ENCODE results near the gene TENM4. TPM values are rescaled to one million over a fixed set of nuclear protein-coding genes. Genes with fewer than 3 reads are reported as not detected.

Gene TENM4
- total RNA-seq, 1 donor from 2014 or later: 5.1 TPM

DNA sequence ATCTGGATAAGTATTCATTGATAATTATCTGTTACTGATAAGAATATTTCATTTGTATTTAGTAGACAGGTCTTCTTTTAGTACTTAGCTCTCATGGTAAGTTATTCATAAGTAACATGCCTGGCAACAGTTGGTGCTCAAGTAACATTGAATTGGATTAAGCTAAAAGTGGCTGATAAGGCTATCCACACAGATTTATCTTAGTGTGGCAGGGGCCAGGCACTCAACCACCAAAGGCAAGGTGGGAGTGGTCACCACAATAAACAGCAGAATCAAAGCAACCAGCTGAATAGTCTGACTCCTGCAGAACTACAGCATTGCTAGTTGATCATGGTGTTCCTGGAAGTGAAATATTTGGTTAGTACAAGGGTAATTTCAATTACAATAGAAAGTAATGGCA lies 833.1 kb downstream of the TENM4 start:
- Histone ChIP-seq H3K4me1 (no peaks in the 10 kb centered on the region), H3K9me3 (ENCODE audit: low read depth) (no peaks in the 10 kb centered on the region), H3K4me2 (no peak overlapping the region), H3K4me3 (no peak overlapping the region), H3K27ac (no peak overlapping the region), H4K20me1 (ENCODE audit: low read depth) (no peaks in the 10 kb centered on the region), H2AFZ (replicated peaks) (no peak overlapping the region), H3K36me3 (no peaks in the 10 kb centered on the region), H3K27me3 (no peaks in the 10 kb centered on the region), H3K9ac (no peak overlapping the region), H3K79me2 (ENCODE audit: low read depth) (no peaks in the 10 kb centered on the region), H3F3A (ENCODE audit: low read depth) (no peaks in the 10 kb centered on the region)
- no peaks in the 10 kb centered on the region for H3K9me3 Mint-ChIP-seq
- no peaks in the 10 kb centered on the region for H3K4me1 Mint-ChIP-seq
- no peaks in the 10 kb centered on the region for H3K27me3 Mint-ChIP-seq (ENCODE audit: insufficient read depth, low read depth)
- no peak for TF ChIP-seq EZH2phosphoT487 (IDR thresholded peaks at IDR 0.05)
- TF ChIP-seq, protein P1, sequence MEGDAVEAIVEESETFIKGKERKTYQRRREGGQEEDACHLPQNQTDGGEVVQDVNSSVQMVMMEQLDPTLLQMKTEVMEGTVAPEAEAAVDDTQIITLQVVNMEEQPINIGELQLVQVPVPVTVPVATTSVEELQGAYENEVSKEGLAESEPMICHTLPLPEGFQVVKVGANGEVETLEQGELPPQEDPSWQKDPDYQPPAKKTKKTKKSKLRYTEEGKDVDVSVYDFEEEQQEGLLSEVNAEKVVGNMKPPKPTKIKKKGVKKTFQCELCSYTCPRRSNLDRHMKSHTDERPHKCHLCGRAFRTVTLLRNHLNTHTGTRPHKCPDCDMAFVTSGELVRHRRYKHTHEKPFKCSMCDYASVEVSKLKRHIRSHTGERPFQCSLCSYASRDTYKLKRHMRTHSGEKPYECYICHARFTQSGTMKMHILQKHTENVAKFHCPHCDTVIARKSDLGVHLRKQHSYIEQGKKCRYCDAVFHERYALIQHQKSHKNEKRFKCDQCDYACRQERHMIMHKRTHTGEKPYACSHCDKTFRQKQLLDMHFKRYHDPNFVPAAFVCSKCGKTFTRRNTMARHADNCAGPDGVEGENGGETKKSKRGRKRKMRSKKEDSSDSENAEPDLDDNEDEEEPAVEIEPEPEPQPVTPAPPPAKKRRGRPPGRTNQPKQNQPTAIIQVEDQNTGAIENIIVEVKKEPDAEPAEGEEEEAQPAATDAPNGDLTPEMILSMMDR (IDR thresholded peaks at IDR 0.05): no peak
- TF ChIP-seq EZH2 (IDR thresholded peaks at IDR 0.05): no peak
- DNase-seq (ENCODE audit: low spot score): no peak
- no peaks in the 10 kb centered on the region for H3K36me3 Mint-ChIP-seq
- H3K4me3 Mint-ChIP-seq: no peak overlapping the region
- no peak overlapping the region for H3K27ac Mint-ChIP-seq

DNA sequence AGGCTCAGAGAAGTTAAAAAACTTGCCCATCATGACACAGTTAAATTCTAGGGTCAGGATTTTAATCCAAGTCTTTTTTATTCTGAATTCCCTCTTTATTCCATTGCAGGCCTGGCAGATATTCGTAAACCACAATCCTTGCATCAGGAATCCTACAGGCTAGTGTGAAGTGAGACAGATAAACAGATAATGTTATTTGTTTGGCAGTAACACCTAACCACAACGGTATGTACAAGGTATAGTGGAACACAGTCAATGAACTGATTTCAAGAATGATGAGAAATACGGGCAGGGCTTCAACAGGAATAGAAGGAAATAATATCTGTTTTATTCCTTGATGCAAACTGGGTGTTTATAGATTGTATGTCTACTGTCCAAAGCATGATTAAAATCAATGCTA lies 834.2 kb downstream of the TENM4 start:
- no peak for DNase-seq (ENCODE audit: low spot score)
- Mint-ChIP-seq H3K4me1 (no peaks in the 10 kb centered on the region), H3K27ac (no peak overlapping the region), H3K4me3 (no peak overlapping the region), H3K9me3 (no peaks in the 10 kb centered on the region), H3K36me3 (no peaks in the 10 kb centered on the region), H3K27me3 (ENCODE audit: insufficient read depth, low read depth) (peaks cover 3% of the 10 kb centered on the region)
- no peaks in the 10 kb centered on the region for H3K36me3 ChIP-seq
- no peaks in the 10 kb centered on the region for H4K20me1 ChIP-seq (ENCODE audit: low read depth)
- no peaks in the 10 kb centered on the region for H3K79me2 ChIP-seq (ENCODE audit: low read depth)
- H3F3A ChIP-seq (ENCODE audit: low read depth): no peaks in the 10 kb centered on the region
- no peaks in the 10 kb centered on the region for H3K9me3 ChIP-seq (ENCODE audit: low read depth)
- H3K9ac ChIP-seq: no peak overlapping the region
- H3K4me1 ChIP-seq: no peaks in the 10 kb centered on the region
- H3K4me3 ChIP-seq: no peak overlapping the region
- no peak overlapping the region for H2AFZ ChIP-seq (replicated peaks)
- H3K27ac ChIP-seq: no peak overlapping the region
- no peaks in the 10 kb centered on the region for H3K27me3 ChIP-seq
- H3K4me2 ChIP-seq: no peak overlapping the region
- TF ChIP-seq EZH2phosphoT487 (IDR thresholded peaks at IDR 0.05) (no peak), EZH2 (IDR thresholded peaks at IDR 0.05) (no peak)
- TF ChIP-seq, protein P1 (IDR thresholded peaks at IDR 0.05): no peak

DNA sequence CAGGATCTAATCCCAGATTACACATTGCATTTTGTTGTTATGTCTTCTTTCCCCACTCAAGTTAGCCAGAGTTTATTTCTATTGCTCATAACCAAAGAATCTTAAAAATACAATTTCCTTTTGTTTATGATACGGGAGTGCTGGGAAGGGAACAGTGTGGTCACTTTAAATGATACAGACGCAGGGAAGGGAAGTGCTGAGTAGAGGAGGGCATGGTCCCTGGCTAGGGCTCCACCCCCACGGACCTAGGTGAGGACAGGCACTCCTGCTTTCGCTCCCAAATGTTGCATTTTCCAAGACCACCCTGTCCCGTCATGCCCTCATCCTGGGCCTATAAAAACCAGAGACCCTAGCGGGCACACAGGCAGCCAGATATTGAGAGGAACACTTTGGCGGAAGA lies 835.5 kb downstream of the TENM4 start:
- H3K4me1 Mint-ChIP-seq: no peaks in the 10 kb centered on the region
- Histone ChIP-seq H3F3A (ENCODE audit: low read depth) (no peaks in the 10 kb centered on the region), H2AFZ (replicated peaks) (no peak overlapping the region), H3K79me2 (ENCODE audit: low read depth) (no peaks in the 10 kb centered on the region), H3K27me3 (no peaks in the 10 kb centered on the region), H4K20me1 (ENCODE audit: low read depth) (no peaks in the 10 kb centered on the region), H3K4me2 (no peak overlapping the region), H3K9me3 (ENCODE audit: low read depth) (no peaks in the 10 kb centered on the region), H3K36me3 (no peaks in the 10 kb centered on the region), H3K4me3 (no peak overlapping the region), H3K4me1 (no peaks in the 10 kb centered on the region), H3K9ac (no peak overlapping the region), H3K27ac (no peak overlapping the region)
- no peak overlapping the region for H3K4me3 Mint-ChIP-seq
- TF ChIP-seq EZH2 (IDR thresholded peaks at IDR 0.05): no peak
- no peak for DNase-seq (ENCODE audit: low spot score)
- H3K27me3 Mint-ChIP-seq (ENCODE audit: insufficient read depth, low read depth): peaks cover 3% of the 10 kb centered on the region
- no peaks in the 10 kb centered on the region for H3K36me3 Mint-ChIP-seq
- H3K27ac Mint-ChIP-seq: no peak overlapping the region
- H3K9me3 Mint-ChIP-seq: no peaks in the 10 kb centered on the region

DNA sequence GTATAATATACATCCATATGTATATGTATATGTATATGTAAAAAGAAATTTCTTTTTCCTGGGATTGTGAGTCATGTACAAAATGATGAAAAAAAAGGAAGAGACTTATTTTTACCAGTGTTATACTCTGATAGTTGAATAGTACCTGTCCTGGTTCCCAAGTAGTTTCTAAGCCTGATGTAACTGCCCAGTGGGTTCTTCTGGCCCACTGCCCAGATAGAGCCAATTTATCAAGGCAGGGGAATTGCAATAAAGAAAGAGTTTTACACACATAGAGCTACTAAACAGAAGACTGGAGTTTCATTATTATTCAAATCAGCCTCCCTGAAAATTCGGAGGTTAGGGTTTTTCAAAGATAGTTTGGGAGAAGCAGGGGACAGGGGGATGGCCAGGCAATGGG lies 837.0 kb downstream of the TENM4 start:
- H3K4me3 Mint-ChIP-seq: no peak overlapping the region
- TF ChIP-seq, protein P1 (IDR thresholded peaks at IDR 0.05): no peak
- TF ChIP-seq EZH2 (IDR thresholded peaks at IDR 0.05) (no peak), EZH2phosphoT487 (IDR thresholded peaks at IDR 0.05) (no peak)
- H3K27ac ChIP-seq: no peak overlapping the region
- no peak overlapping the region for H2AFZ ChIP-seq (replicated peaks)
- H3K36me3 Mint-ChIP-seq: no peaks in the 10 kb centered on the region
- H3K36me3 ChIP-seq: no peaks in the 10 kb centered on the region
- no peak overlapping the region for H3K4me2 ChIP-seq
- H3K27me3 ChIP-seq: no peaks in the 10 kb centered on the region
- H3K9ac ChIP-seq: no peak overlapping the region
- H3K9me3 Mint-ChIP-seq: no peaks in the 10 kb centered on the region
- DNase-seq (ENCODE audit: low spot score): no peak
- no peaks in the 10 kb centered on the region for H3K79me2 ChIP-seq (ENCODE audit: low read depth)
- no peak overlapping the region for H3K4me3 ChIP-seq
- H3F3A ChIP-seq (ENCODE audit: low read depth): no peaks in the 10 kb centered on the region
- H3K27me3 Mint-ChIP-seq (ENCODE audit: insufficient read depth, low read depth): peaks cover 3% of the 10 kb centered on the region
- no peaks in the 10 kb centered on the region for H4K20me1 ChIP-seq (ENCODE audit: low read depth)
- no peaks in the 10 kb centered on the region for H3K9me3 ChIP-seq (ENCODE audit: low read depth)
- H3K4me1 ChIP-seq: no peaks in the 10 kb centered on the region
- H3K27ac Mint-ChIP-seq: no peak overlapping the region
- no peaks in the 10 kb centered on the region for H3K4me1 Mint-ChIP-seq

MicroRNAs encoded within 50 kb of the gene (microRNA counts, 767-probe panel; counts per million panel counts)
- 460 counts per million, percentile 90 among the panel's probes with 10 or more counts for microRNA hsa-miR-708-5p

Small RNAs within 50 kb of the gene (microRNA-seq; reads per million reads assigned to microRNA genes)
- gene MIR5579 (not detected), gene MIR708 (414 reads per million, percentile 89 among the genes with 10 or more reads in this experiment)

Small RNAs within 50 kb of the gene (small RNA-seq; reads per million reads assigned to genes)
- gene MIR5579 (not detected), gene MIR708 (1.3 reads per million, percentile 83 among the genes with 10 or more reads in this experiment)

Measured in neural progenitor cell (in vitro differentiated cells).